Stimulated activated naive CD4-positive, alpha-beta T cell (primary cell): ENCODE results near the gene ACOT9.
"Not testable (repeated sequence)": the region's sequence is repeated elsewhere in the genome, so short reads cannot be mapped to it uniquely, and the experiment has no call there.

ENCODE experiments used
- DNase-seq, 6 experiments: peaks; one replicate each; lab custom pipeline; 2025; lab: John Stamatoyannopoulos, UW

Gene ACOT9

DNA sequence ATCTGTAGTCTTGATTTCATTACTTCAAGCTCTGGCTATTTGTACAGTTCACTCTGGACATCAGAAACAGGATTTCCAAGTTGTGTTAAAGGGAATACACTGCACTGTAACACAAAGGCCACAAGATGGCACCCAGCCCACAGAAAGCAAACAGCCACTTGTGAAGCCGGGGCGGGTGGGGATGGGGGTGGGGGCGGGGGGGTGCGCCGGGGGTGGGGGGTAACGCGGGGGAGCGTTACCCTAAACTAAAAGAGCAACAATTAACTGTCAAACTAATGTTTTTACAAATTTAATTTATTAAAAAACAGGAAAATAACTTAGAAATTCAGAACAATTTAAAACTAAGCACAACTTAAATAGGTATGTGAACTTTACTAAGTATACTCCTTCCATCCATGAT, 48.5 kb downstream of the ACOT9 start:
- peak in 5 of 6 experiments; percentile 3 to 33 (median 12) for DNase-seq

DNA sequence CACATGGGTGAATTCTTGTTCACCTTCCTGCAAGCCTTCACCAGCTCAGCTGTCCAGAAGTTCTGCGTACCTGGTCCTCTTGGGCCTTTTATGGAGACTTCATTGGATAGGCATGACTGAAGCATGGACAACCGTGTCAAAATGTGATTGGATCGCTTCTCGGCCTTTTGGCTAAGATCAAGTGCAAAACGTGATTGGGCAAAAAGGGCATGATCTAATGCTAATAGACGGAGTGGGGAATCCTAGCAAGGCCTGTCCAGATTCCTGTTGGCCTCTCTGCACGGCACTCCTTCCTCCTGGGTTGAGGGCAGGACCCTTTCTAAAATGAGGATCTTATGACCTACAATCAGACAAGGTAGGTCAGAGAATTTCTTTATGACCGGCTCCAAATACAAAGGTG, 50.9 kb downstream of the ACOT9 start:
- no peak for DNase-seq

DNA sequence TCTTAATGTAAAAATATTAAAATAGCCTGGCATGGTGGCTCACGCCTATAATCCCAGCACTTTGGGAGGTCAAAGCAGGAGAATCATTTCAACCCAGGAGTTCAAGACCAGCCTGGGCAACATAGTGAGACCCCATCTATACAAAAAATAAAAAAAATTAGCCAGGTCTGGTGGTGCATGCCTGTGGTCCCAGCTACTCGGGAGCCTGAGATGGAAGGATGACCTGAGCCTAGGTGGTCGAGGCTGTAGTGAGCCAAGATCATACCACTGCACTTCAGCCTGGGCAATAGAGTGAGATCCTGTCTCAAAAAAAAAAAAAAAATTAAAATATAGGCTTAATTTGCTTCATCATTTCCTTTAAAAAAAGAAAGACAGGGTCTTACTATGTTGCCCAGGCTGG, 66.6 kb downstream of the ACOT9 start:
- not testable (repeated sequence) for DNase-seq

DNA sequence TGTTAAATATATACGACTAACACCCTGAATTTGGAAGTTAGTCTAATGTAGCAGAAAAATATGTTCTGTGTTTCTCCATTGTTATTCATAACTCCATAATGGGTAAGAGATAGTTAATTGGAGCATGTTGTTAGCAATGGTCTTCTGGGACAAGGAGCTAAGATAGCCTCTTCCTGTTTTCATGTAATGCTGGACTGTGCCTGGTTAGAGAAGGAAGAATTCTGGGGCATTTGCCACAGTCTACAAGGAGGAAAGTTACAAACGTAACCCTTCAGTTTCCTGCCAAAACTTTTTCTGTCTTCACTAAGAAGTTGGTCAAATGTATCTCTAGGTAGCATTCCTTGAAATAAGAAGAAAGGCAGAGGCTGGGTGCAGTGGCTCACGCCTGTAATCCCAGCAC, 70.0 kb downstream of the ACOT9 start:
- no peak for DNase-seq

DNA sequence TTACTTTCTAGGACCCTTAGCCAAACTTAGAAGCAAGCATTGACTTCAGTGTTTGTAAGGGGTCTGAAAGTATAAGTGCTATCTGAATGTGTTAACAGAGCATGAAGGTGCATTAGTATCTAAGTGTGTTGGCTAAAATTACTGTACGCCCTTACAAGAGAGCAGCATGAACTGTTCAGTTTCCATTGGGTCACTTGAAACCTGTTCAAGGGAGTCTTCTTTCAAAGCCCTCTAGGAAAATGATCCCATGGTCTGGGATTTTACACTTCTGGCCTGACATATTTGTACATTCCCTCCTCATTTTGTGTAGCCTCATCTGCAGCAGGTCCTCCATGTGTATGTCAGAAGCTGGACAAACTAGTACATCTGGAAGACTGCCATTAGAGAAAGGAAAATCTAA, 72.5 kb downstream of the ACOT9 start:
- DNase-seq: no peak

DNA sequence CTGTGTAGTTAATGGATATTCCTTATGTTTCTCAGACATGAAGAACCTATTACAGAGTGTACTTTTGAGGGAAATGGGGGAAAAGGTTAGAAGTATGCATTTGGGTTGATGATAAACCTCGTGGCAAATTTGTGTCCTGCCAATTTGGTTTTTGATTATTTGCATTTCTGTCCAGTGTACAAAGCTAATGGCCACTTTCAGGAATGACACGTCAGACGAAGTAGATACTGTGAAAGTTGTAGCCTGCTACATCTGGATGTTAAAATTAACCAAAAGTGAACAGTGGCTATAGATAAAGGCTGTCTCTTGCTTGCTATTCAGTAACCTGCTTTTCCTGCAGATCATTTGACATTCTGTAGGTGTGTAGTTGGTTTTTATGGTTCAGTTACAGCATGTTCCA, 74.7 kb downstream of the ACOT9 start:
- no peak for DNase-seq

DNA sequence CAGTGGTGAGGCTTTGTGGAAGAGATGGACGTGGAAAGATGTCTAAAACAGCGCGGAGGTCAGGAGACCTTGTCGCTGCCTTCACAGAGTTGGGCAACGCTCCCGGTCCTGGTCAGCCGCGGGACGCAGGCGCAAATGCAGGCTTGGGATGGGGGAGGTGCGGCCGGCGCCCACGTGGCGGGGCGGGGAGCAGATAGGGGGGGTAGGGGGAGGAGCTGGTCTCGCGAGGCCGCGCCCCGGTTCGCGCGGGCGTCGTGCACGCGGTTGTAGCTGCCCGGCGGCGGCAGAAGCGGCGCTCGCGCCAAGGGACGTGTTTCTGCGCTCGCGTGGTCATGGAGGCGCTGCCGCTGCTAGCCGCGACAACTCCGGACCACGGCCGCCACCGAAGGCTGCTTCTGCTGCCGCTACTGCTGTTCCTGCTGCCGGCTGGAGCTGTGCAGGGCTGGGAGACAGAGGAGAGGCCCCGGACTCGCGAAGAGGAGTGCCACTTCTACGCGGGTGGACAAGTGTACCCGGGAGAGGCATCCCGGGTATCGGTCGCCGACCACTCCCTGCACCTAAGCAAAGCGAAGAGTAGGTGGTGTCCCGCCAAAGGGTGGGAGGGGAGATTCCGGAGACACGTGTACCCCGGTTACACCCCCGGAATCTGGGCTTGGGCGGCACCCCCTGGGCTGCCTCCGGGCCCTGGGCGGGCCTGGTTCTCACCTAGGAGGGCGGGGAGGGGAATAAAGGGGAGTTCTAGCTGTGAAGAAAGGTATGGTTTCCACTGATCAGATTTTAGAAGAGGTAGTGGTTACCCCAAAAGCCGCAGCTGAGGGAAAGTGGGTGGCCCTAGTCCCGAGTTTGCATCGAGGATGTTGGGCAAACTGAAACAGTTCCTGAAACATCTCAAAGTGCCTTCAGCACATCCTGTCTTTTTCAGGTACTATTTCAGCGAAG, 75.6 kb downstream of the ACOT9 start, which contains the start of gene PRDX4:
TSS of gene PRDX4 (plus strand) at position 255 of the 939 bp plus-strand sequence. CDS start at position 333, 78 bp downstream.
- peak; percentile 34 to 62 (median 50) for DNase-seq

DNA sequence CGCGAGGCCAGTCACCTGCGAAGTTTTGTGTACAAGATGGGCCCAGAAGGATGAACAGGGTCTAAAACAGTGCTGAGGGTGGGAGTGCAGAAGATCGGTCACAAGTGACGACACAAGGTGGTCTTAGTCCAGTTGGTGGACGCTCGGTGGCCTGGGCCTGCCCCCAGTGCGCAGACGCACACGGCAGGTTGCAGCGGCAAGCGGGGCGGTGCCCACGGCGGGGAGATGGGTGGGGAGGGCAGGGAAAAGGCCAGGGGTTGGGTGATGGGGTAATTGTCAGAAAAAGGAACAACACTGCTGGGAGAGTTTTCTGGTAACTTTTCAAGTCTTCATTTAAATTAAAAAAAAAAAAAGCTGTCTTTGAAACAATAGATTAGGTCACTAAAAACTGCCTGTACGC, 76.8 kb downstream of the ACOT9 start:
- no peak for DNase-seq

DNA sequence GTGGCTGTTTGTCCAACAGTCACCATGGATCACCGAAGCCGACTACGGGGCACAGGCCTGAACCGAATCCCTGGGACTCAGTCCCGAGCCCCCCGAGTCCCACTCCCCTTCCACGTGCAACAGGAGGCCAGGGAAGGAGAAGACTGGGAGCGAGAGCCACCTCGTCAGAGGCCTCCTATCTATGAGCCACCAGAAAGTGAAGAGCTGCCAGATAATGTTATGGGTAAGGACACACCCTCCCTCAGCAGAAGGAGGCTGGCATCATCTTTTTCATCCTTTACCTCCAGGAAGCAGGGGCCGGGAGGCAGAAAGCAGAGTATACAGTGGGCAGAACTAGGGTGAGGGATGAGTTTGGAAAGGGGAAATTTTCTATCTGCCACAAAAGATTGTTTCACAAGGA, 78.6 kb downstream of the ACOT9 start:
- DNase-seq: no peak

DNA sequence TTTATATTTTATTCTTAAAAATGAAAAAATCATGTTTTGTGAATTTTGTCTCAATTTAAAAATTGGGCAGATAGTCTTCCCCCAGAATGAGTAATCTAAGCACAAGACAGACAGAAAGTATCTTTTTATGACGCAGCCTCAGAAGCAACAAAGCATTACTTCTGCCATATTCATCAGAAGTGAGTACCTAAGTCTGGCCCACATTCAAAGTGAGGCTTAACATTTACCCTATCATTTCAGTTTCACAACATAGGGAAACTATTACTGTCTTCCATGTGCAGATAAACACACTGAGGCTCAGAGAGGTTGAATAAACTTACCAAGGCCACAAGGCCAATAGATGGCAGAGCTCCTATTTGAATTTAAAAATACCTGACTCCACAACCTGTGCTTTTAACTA, 80.2 kb downstream of the ACOT9 start:
- DNase-seq: no peak

DNA sequence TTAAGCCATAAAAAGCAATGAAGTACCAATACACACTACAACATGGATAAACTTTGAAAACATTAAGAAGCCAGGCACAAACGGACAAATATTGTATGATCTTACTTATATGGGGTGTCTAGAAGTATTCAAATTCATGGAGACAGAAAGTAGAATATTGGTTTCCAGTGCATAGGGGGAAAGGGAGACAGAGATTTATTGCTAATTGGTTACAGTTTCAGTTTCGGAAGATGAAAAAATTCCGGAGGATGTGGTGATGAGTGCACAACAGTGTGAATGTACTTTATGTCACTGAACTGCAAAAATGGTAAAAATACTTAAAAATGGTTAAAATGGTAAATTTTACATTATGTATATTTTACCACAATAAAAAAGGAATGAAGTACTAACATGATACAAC, 80.9 kb downstream of the ACOT9 start:
- peak in 3 of 6 experiments; percentile 0 to 12 (median 10) for DNase-seq

DNA sequence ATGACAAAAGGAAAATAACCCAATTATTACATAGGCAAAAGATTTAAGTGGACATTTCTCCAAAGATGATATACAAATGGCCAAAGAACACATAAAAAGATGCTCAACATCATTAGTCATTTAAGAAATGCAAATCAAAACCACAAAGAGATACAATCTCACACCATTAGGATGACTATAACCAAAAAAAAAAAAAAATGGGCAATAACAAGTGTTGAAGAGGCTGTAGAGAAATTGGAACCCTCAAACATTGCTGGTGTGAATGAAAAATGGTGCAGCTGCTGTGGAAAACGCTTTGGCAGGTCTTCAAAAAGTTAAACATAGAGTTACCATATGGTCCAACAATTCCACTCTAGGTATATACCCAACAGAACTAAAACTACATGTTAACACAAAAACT, 81.4 kb downstream of the ACOT9 start:
- no peak for DNase-seq

DNA sequence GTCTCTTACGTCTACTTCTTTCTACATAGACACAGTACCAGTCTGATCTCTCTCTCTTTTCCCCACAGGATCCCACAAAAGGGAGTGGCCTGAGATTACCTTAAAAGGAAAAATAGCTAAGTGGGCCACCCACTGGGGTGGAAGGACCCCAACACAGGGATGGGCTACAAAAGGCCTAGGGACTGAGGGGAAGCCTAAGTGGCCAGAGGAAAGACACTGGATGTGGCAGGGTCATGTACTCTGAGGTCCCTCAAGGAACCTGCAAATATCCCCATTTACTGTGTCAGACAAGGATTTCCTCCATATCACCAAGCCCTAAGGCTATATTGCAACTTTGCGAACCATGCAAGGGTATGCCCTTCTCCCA, 82.3 kb downstream of the ACOT9 start:
- DNase-seq: no peak

DNA sequence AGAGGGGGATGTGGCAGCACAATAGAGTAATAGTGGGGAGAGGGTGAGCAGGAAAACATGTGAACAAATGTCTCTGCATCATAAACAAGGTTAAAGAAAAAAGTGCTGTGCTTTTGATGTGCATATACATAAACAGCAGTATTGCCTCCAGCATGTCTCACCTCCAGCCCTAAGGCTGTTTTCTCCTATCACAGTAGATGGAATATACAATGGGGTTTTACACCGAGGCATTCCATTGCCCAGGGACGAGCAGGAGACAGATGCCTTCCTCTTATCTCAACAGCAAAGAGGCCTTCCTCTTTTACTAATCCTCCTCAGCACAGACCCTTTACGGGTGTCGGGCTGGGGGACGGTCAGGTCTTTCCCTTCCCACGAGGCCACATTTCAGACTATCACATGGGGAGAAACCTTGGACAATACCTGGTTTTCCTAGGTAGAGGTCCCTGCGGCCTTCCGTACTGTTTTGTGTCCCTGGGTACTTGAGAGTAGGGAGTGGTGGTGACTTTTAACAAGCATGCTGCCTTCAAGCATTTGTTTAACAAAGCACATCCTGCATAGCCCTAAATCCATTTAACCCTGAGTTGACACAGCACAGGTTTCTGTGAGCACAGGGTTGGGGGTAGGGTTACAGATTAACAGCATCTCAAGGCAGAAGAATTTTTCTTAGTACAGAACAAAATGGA, 82.9 kb downstream of the ACOT9 start:
- DNase-seq: not testable (repeated sequence)

DNA sequence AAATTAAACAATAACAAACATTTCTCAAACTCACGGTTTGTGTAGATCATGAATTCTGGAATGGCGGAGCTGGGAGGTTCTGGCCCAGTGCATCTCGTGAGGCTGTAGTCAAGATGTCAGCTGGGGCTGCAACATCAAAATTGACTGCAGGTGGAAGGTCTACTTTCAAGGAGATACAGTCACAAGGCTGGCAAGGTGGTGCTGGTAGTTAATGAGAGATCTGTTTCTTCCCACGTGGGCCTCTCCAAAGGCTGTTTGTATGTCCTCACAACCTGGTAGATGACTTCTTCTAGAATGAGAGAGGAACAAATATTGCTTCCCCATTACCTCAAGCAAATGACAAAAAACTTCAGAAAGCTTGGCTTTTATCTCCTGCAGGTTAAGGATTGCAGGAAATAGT, 83.7 kb downstream of the ACOT9 start:
- DNase-seq: no peak

DNA sequence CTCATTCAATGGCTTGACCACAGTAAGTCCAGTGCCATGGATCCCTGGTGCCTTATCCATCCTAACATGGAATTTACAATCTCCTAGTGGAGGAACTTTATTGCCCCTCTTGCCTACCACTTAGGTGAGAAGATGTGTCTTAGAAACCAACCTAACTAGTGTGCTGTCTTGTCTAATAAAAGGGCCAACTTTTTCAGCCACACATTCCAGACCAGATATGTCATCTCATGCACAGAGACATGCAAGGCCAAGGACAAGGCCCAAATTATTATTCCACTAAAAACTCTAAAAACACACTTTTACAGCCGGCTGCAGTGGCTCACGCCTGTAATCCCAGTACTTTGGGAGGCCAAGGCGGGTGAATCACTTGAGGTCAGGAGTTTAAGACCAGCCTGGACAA, 86.4 kb downstream of the ACOT9 start:
- no peak for DNase-seq

DNA sequence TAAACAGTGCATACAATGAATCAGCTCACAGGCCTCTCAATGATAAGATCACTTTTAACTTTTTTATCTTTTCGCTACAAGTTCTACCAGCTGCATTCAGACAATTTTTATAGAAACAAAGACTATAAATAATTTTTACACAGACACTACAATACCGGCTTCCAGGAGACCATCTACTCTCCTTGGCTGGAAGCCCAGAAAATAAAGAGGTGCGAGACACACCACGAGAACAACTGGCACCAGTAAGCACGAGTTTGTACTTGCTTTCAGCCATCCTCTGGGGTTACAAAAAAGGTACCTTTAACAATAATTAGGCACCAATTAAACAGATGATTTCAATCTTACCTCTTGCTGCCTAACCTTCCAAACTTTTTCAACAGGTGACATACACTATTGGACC, 87.0 kb downstream of the ACOT9 start:
- no peak for DNase-seq
